ENCODE data around the gene KRTAP5-3.
"Not testable (repeated sequence)": the region's sequence is repeated elsewhere in the genome, so short reads cannot be mapped to it uniquely, and the experiment has no call there.

Gene KRTAP5-3, protein sequence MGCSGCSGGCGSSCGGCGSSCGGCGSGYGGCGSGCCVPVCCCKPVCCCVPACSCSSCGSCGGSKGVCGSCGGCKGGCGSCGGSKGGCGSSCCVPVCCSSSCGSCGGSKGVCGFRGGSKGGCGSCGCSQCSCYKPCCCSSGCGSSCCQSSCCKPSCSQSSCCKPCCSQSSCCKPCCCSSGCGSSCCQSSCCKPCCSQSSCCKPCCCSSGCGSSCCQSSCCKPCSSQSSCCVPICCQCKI

DNA sequence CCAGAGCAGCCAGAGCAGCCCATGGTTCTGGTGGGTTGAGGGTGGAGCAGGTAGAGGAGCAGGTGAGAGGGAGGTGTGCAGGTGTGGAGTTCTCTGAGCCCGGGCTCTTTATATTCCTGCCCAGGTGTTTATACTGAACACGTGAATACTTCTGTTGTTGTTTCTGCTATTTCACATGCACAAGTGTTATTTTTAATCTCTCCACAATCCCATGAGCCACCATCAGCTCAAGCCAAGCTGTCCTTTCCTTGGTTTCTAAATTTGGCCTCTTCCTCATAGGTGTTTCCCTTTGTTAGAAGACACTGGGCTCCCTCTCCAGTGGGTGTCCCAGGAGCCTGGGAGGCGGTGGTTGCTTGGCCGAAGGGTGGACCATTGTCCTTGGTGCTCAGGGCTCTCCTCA, at the start of gene KRTAP5-3:
KRTAP5-3 (minus strand) TSS at position 101 of the 400 bp plus-strand sequence; CDS start at position 23, 78 bp downstream.
- DNase-seq (ENCODE audit: low spot score), result no peak

DNA sequence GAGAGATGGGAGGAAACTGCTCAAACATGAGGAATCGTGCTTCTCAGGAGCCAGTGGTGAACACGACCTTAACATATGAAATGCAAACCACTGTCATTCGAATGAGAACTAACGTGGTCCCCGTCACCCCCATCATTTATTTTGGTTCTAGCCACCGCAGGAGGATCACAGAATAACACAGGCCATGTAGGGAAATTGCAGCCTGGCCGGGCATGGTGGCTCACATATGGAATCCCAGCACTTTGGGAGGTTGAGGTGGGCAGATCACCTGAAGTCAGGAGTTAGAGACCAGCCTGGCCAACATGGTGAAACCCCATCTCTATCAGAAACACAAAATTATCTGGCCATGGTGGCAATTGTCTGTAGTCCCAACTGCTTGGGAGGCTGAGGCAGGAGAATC, 48.4 kb upstream of the KRTAP5-3 start:
- DNase-seq (ENCODE audit: low spot score), result no peak

DNA sequence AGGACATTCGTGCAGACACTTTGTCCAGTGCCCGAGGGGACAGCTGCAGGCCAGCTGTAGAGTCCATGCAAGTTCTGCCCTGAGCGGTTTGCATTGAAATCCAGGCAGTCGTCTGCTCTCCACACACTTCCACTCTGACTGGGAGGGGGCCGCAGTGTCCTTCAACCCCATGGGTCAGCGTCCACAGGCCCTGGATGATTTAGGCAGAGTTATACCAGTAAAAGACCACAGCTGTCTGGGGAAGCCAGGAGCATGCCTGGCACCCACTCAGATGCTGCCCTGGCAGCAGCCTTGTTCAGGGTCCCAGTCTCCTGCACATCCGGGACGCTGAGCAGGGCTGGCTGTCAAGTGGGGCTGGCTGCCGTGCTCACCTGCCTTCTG, 47.8 kb upstream of the KRTAP5-3 start:
- no peak for DNase-seq (ENCODE audit: low spot score)

DNA sequence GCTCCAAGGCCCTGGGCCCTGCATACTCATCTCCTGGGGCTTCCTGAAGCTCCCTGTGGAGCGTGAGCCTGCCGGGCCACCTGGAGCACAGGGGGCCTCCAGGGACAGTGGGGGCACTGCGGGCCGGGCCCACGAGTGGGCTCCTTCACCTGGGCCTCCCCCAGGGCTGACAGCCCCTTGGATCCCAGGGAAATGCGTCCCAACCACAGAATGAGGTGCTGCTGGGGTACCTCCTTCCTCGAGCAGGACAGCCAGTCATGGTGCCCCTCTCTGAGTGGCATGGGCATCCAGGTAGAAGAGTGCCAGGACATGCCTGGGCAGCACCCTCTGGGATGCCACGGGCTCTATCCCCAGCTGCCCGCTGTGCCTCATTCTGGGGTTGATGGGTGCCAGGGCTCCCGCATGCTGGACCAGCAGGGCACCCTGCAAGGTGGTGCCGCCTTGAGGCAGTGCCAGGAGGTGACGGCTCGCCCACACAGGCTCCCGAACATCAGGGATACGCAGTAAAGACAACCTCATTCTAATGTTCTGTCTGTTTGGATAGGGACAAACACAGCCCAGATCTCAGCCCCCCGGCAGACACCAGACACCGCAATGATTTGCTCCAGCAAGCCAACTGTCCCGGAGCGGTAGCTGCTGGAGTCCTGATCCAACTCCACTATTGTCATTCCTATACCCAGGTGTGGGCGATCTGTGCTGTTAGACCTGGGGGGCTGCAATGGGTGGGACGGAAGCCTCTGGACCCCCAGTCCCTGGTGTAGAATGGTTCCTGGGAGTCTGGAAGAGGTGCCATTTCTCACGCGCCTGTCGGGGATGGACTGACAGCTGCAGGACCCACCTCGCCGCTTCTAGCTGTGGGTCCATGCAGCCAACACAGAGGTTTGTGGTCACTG, 47.2 kb upstream of the KRTAP5-3 start:
- DNase-seq (ENCODE audit: low spot score), result no peak

DNA sequence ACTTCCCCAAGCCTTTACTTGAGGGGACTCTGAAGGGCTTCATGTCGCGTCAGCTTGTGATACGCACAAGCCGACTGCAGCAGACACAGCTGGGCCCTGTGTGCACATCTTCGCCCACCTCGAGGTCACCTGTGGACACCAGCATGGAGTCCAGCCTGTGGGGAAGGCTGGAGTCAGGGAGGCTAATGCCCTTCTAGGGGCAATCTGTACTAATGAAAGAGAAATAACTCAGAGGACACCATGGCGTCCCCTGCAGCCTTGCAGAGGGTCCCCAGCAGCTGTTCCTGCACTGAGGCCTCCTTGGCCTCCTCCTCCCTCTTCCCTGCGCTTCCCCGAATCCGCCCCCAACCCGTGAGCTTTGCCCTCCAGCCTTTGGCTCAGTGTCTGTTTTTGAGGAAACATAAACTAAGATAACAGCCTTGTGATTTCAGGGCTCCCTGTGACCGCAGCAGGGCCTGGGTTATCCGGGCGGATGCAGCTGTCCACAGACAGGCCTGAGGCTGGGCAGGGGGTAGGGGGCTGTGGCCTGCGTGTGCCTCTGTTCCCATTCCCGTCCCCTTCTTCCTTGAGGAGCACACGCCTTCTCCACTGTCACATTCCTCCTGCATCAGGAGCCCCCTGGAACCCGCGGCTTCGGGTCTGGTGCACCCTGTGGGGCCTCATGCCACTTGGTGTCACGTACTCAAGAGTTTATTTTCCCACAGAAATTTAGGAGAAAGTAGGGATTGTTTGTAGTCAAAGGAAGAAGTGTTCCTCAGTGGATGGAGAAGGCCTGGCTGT, 46.3 kb upstream of the KRTAP5-3 start:
- no peak for DNase-seq (ENCODE audit: low spot score)

DNA sequence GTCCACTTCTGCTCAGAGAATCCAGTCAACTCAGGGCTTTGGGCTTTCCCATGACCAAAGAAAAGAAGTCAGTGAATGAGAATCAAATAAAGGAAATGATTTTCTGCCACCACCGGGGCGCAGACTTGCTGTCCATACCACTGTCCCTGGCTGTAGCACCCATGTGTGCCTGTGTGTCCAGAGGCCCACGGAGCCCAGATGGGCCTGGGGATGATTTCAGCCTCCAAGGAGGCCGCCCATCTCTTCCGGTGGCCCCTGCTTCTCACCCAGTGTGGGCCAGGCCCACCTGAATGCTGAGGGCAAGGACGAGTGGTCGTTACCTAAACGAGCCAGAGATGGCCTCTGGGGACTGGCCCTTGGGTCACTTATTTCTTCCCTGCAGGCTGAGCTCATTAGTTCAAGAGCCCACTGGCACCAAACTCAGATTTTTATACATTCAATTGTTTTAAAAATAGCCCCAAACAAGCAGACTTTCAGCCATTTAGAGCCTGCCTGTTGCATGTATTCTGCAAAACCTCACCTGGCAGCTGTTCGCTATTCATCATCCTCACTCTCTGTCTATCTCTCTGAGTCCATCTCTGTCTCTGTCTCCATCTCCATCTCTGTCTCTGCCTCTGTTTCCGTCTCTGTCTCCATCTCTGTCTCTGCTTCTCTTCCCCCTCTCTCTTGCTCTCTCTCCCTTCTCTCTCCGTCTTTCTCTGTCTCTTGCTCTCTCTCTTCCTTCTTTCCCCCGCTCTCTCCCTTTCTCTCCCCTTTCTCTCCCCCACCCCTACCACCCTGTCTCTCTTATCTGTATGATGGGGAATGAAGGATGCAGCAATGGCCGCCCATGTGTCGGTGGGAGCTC, 45.5 kb upstream of the KRTAP5-3 start:
- no peak for DNase-seq (ENCODE audit: low spot score)

DNA sequence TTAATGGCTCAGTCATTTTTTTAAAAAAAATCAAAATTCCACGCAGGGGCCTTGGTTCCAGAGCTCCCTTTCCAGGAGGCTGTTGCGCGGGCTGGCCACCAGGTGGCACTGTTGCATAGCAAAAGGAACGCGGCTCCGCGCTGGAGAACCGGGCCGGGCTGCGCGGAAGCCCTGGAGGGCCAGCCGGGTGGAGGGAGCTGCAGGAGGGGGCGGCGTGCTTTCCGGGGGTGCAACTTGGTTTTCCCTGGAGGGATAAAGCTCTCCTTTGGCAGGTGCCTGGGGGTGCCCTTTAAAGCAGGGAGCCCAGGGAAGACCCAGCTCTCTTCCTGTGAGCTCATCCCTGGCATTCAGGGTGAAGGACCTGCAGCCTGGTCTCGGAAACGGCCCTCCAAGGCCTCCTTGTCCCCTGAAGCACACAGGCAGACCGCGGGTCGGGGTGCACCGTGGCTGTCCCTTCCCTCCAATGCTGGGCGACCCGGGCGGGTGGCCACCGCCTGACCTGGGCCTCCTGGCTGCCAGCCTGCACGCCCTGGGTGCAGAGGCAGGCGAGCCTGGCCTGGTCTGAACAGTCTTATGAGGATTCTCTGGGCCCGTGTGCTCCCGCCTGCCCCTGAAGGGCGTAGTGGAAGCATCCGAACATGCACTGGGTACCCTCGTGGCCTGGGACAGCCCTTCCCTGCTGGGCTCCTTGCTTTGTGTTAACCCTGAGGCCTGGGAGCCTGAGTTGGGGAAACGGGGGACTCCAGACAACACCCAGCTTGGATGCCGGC, 44.7 kb upstream of the KRTAP5-3 start:
- DNase-seq (ENCODE audit: low spot score), result peak; percentile 69

DNA sequence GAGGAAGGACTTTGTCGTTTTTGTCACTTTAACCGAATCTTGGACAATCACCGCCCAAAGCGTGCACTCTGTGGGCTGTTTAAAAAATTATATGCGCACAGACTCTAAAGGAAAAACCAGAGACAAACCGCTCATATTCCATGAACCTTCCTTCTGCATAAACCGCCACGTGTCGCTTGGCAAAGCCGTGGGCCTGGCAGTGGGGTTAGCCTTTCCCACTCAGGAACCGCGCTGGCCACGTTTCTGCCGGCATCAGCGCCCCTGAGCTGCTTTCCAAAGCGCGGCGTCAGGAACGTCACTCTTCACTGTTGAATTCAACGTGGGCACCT, 44.1 kb upstream of the KRTAP5-3 start:
- DNase-seq (ENCODE audit: low spot score), result no peak

DNA sequence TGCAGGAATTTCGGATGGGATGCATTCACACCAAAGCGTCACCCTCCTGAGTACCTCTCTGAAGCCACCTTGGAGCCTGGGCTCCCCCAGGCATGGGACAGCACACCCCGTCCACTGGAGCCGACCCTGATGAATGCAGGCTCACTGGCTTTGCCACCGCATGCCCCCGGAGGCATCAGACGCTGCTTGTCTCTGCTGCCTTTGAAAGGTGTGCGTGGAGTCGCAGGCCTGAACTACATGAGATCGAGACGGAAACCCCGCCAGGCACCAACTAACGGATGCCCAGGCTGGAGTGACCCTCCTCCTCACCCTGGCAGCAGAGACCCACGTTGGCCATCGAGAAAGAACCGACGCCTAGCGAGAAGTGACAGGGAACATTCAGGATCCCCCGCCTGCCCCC, 43.8 kb upstream of the KRTAP5-3 start:
- DNase-seq (ENCODE audit: low spot score), result no peak

DNA sequence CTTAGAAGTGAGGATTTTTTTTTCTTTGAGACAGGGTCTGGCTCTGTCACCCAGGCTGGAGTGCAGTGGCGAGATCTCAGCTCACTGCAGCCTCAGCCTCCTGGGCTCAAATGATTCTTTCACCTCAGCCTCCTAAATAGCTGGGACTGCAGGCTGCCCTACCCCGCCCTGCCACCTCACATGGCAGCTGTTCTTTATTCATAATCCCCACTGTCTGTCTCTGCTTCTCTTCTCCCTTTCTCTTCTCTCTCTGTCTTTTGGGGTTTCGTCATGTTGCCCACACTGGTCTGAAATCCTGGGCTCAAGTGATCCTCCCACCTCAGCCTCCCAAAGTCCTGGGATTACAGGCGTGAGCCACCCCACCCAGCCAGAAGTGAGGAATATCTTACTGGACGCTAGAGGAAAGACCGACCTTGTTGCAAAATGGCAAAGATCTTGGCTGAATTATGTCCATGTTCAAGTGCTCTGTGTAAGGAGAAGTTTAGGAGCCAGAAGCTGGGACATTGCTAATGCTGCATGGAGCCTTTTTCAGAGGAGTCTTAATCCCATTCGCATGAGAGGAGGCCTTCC, 43.2 kb upstream of the KRTAP5-3 start:
- DNase-seq (ENCODE audit: low spot score), result no peak

DNA sequence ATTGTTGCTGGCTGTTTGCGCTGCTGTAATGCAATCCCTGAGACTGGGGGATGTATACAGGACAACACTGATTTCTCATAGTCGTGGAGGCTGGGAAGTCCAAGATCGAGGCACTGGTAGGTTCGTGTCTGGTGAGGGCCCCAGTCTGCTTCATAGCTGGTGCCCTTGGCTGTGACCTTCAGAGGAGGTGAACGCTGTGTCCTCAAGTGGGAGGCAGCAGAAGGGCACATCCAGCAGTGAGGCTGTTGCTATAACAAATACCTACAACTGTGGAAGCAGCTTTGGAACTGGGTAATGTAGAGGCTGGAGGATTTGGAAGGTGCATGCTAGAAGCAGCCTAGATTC, 42.6 kb upstream of the KRTAP5-3 start:
- DNase-seq (ENCODE audit: low spot score), result no peak

DNA sequence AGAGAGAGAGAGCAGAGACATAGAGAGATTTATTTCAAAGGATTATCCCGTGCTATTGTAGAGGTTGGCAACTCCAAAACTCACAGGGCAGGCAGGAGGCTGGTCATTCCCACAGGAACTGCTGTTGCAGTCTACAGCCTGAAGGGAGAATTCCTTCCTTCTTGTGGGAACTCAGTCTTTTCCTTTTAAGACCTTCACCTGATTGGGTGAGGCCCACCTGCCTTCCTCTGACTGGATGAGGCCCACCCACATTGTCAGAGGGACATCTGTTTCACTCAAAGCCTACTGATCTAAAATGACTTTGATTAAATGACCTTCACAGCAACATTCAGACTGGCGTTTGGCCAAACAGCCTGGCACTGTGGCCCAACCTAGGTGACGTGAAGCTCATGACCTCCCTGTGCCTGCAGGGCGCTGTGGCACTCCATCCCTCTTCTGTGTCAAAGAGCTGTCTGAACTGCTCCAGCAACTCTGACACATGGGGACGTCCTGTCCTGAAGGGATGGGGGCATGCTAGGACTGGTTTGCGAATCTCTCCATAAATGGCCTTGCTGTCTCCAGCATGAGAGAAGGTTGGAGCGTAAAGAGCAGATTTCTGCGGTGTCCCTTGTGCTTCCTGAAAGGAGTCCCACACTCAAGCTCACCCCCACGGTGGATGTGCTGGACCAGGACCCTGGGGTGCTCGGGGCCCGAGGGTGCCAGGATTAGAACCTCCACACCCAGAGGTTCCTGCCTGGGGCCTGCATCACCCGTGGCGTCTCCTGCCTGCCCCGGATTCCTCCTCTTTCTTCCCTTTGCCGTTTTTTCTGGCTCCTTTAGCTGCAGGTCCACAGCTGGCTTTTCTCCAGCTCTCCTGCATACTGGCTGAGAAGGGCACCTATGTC, 42.0 kb upstream of the KRTAP5-3 start:
- DNase-seq (ENCODE audit: low spot score), result no peak

DNA sequence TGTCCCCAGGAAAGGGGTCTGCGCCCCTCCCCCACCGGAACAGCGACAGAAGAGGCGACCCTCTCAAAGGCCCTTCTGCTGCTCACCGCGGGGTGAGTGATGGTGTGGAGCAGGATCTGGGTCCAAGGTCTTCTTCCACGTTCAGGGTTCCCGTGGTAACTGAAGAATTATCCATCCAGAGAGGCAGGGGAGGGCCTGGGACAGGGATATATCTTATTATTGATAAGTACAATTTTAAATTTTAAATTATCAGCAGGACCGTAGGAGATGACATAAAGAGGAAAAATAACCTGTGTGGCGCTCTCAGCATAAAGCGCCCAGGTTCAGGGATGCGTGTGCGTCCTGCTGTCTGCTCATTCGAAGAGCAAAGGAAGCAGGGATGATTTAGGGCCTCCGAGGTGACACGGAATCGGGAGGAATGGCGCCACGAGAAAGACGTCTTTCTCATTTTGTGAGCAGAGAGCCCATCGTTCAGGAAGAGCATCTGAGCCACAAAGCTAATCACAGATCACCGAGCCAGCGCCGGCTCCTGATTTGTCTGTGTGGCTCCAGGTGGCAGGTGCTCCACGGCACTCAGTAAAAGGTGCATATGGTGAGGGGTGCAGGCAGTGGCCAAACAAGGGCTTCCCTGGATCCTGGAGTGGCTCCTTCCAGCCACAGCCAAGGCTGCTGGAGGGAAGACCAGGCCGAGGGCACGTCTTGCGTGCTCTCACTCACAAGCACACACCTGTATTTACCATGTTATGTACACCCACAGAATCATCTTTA, 40.6 kb upstream of the KRTAP5-3 start:
- DNase-seq (ENCODE audit: low spot score), result no peak

DNA sequence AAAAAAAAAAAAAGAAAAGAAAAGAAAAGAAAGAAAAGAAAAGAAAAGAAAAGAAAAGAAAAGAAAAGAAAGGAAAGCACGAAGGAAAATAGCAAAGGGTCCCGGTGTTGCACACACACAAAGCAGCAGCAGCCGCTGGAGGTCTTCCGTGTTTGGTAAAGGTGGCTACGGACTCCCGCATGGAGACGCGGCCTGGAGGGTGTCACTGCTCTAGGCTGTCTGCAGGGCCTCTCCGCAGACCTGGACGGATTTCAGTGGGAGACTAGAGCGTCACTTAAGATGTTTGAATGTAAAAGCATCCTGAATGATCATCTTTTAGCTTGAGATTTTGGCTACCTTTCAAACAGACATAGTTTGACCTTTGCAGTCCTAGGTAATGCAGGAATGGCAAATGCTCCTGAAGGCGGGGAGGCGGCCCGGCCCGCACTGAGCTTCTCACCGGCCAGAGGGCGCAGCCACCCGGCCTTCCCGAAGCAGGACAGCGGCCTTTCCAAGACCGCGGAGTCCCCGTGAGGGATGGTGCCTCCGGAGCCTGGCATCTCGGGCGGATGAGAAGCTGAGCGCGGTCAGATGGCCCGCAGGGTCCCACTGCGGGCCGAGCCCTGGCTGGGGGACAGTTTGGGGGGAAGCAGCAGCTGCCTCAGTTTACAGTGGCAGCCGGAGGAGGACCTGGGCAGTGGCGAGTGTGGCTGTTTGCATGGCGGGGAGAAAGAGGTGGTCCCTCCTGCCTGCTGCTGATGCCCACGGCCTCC, 39.8 kb upstream of the KRTAP5-3 start:
- no peak for DNase-seq (ENCODE audit: low spot score)

DNA sequence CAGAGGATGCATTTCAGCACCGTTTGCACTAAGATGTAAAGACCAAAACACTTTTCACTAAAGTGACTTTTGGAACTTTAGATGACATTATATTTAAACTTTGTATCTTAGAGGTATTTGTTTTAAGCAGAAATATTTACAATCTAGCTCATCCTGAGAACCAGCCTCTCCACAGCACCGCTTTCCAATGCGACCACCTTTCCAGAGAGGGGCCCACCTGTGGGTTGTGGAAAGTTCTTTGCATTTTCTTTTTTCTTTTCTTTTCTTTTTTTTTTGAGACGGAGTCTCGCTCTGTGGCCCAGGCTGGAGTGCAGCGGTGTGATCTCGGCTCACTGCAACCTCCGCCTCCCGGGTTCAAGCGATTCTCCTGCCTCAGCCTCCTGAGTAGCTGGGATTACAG, 38.3 kb upstream of the KRTAP5-3 start:
- not testable (repeated sequence) for DNase-seq (ENCODE audit: low spot score)

DNA sequence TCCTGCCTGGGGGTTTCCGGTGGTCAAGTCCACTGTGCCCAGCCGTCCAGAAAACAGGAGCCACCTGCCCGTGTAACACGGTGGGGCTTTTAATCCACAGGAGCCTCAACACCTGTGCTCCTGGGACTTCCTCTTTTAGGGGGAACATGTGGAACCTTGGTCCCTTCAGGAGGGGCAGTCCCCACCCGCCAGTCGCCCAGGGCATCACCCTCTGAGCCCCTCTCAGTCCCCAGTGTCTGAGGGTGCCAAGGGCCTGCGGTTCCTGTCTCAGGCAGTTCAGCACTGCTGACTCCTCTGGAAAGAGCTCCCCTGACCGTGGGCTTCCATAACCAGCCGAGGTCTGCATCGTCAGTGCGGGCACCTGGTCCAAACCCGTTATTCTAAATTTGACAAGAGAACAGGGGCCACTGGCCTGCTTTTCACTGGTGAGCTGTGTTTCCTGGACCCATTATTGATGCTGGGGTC, 37.1 kb upstream of the KRTAP5-3 start:
- no peak for DNase-seq (ENCODE audit: low spot score)

DNA sequence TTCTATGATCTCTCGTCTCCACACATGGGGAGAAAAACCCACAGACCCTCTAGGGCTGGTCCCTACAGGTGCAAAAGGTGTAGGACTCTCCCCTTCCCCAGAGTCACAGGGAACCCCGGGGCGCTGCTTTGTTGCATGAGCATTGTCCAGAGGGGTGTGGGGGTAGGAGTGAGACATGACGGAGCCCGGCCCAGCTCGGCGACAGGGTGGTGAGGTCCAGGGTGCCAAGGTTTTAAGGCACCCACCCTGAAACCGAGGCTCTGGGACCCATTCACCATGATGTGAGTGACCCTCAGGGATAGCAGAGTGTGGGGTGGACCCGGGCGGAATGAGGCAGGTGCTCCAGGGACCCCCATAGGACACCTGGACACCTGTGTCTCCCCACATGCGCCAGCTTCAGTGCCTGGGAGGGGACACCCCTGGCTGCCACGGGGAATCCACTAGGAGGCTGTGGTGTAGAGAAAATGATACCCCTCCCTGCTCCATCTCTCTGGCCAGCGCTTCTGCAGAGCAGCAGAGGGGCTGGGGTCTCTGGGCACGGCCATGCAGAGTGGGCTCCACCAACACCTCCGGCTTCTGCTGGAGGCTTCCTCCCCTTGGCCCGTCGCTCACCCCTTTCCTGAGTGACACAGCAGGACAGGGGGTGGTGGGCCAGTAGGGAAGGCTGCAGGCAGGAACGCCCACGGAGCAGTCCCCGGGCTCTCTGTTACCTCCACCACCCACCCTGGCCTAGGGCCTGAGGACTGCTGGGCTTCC, 36.5 kb upstream of the KRTAP5-3 start:
- no peak for DNase-seq (ENCODE audit: low spot score)

Measured in CD4-positive, alpha-beta T cell treated with Interleukin-6 at 100 ng/mL for 8 hours (primary cell).